HG03439 (cell line): ENCODE data around the gene USP19.

Experiments used
- ATAC-seq: cut with Tn5 transposase; IDR thresholded peaks from one replicate; pipeline ENCODE4 v1.9.1; 2021; ENCODE audit warnings: mild to moderate bottlenecking, moderate library complexity; ENCODE audit not compliant: unreplicated experiment

Gene USP19

GRCh38 chr3:49104052-49104426 lies 16.6 kb downstream of the USP19 start:
- no peak for ATAC-seq

- no peak for ATAC-seq
Measured at GRCh38 chr3:49100046-49100615, 20.5 kb downstream of the USP19 start.

- no peak for ATAC-seq
Measured at GRCh38 chr3:49098910-49099630, 21.6 kb downstream of the USP19 start.

- no peak for ATAC-seq
Measured at GRCh38 chr3:49098429-49098828, 22.2 kb downstream of the USP19 start.

GRCh38 chr3:49093853-49094767 lies 26.5 kb downstream of the USP19 start, which contains the start of gene QRICH1:
QRICH1 (minus strand) TSS chr3:49094071; CDS start chr3:49077017, 17,054 bp downstream.
- peak; percentile 78 for ATAC-seq

- ATAC-seq, result peak; percentile 32
Measured at GRCh38 chr3:49092938-49093852, 27.4 kb downstream of the USP19 start.

- ATAC-seq, result no peak
Measured at GRCh38 chr3:49081429-49081828, 39.2 kb downstream of the USP19 start.

- no peak for ATAC-seq
Measured at GRCh38 chr3:49079270-49079669, 41.4 kb downstream of the USP19 start.

GRCh38 chr3:49076646-49077045 lies 44.0 kb downstream of the USP19 start:
- no peak for ATAC-seq

GRCh38 chr3:49076116-49076515 lies 44.5 kb downstream of the USP19 start:
- ATAC-seq, result no peak
